Smooth muscle cell of the umbilical artery (primary cell): ENCODE measurements around the gene GABRA5. TPM values are rescaled to one million over a fixed set of nuclear protein-coding genes. Genes with fewer than 3 reads are reported as not detected.

Source experiments
- total RNA-seq: library from RNA; depleted of rRNA; stranded (reverse); fragments of >200 nt; gene quantifications from 2 replicates; pipeline ENCODE4 v1.2.3, GENCODE V29; 2014

GABRA5 gene
- 3.9 and 5.7 TPM in 2 replicates for total RNA-seq

DNA sequence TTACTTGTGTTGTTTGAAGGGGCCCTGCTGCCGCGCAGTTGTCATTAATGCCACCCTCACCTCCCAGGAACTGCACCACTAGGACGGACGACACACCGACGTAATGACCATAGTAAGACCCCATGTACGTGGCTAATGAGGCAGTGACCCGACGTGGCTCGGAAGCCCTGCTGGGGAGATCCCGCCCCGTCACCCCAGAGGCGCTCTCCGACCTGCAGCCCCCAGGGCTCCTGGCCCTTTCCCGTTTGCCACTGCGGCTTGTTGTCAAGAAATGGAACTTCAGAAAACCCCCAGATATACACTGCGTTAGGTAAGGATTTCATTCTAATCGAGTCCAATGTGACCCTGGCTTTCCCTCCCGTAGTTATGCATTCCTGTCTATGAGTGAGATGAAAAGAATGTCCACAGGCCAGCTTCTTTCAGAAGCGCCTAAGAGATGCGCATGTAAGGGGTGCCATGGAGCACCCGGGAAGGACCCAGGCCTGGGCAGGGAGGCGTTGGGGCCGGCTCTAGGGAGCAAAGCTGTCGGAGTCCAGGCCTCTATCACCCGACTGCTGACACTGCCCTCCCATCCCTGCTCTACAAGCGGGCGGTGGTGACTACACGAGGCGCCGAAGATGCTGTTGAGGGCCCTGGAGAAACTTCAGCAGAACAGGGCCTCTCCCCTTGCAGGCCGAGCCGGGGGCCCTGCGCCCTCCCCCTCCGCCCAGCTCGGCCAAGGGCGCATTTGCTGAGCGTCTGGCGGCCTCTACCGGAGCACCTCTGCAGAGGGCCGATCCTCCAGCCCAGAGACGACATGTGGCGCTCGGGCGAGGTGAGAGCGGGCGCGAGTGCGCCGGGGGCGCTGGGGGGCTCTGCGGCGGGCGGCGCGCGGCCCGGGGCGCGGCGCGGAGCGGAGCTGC is at the start of gene GABRA5:
GABRA5 (plus strand) TSS at position 765 of the 902 bp plus-strand sequence. CDS start 2,187 bp downstream, outside the sequence.

DNA sequence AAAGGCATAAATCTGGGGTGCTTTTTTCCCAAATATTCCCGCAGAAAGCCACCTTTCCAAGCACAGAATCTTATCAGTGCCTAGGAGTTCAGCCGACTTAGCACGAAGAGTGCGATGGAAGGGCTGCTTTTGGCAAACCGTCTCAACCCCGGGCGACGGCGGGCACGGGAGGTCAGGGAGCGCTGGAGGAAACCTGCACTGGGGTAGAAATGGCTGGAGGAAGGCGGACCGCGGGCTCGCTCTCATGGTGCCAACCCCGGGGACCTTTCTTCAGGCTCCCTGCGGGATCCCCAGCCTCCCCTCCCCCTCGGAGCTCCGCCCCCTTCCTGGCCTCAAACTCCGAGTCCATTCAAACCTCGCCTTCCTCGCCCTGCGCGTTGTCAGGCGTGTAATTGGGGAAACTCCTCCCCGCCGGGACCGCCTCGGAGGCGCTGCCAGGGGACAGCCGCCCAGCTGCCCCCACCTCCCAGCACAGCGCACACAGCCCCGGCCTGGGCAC is 103.9 kb downstream of the GABRA5 start, which contains the start of gene GABRG3:
GABRG3 (plus strand) TSS at position 470 of the 499 bp plus-strand sequence.

Other genes starting within 250 kb of the GABRA5 start
- 0.65 and 1.5 TPM in 2 replicates for gene GABRB3, start 94.0 kb upstream of the GABRA5 start, total RNA-seq
- gene GABRG3, start 104.1 kb downstream of the GABRA5 start, total RNA-seq: under 0.01 and 0.42 TPM in 2 replicates